GM12865 (cell line): ENCODE results near the gene CD164.

ENCODE experiments used
- DNase-seq: peaks from one replicate; pipeline ENCODE4 v3.0.0; 2010; ENCODE audit warnings: low read depth
- H3K4me3 ChIP-seq: 2 replicates; pipeline ENCODE4 v1.5.1; 2011; ENCODE audit warnings: mild to moderate bottlenecking, low read depth, low read length, control low read depth
- CTCF ChIP-seq: IDR thresholded peaks from 2 replicates; pipeline ENCODE4 v1.5.1; 2011; ENCODE audit warnings: low read length, control low read depth, low read depth, inconsistent platforms; ENCODE audit not compliant: insufficient read depth; ENCODE audit errors: missing control alignments

Gene CD164

GRCh38 chr6:109320072-109320471, 62.2 kb downstream of the CD164 start:
- DNase-seq = no peak
- TF ChIP-seq CTCF = no peak
- no peak overlapping the region for H3K4me3 ChIP-seq

GRCh38 chr6:109318328-109318876, 63.9 kb downstream of the CD164 start:
- no peak for DNase-seq
- no peak for TF ChIP-seq CTCF
- H3K4me3 ChIP-seq = no peak overlapping the region

GRCh38 chr6:109316909-109317308, 65.4 kb downstream of the CD164 start:
- no peak overlapping the region for H3K4me3 ChIP-seq
- no peak for TF ChIP-seq CTCF

More at GRCh38 chr6:109316909-109317308, 65.4 kb downstream of the CD164 start:
- DNase-seq = no peak
